DMS114 treated with DMSO at 0.1 percent for 48 hours (cell line): ENCODE results near the gene PKD1.

ENCODE experiments used
- DNase-seq: peaks from one replicate; lab custom pipeline; 2025; ENCODE audit not compliant: unreplicated experiment; lab: John Stamatoyannopoulos, UW

Gene PKD1

GRCh38 chr16:2135770-2136490 is at the start of gene PKD1:
Gene PKD1 (minus strand): TSS chr16:2135898. CDS start chr16:2135689, 209 bp downstream.
- peak; percentile 62 for DNase-seq

GRCh38 chr16:2184962-2185361 is 49.3 kb upstream of the PKD1 start:
- DNase-seq = no peak

- no peak for DNase-seq
Measured at GRCh38 chr16:2184346-2184745, 48.6 kb upstream of the PKD1 start.

- DNase-seq = no peak
Measured at GRCh38 chr16:2183671-2184070, 48.0 kb upstream of the PKD1 start.

- DNase-seq = no peak
Measured at GRCh38 chr16:2181952-2182351, 46.3 kb upstream of the PKD1 start.

- DNase-seq = no peak
Measured at GRCh38 chr16:2180962-2181923, 45.5 kb upstream of the PKD1 start.

DNA sequence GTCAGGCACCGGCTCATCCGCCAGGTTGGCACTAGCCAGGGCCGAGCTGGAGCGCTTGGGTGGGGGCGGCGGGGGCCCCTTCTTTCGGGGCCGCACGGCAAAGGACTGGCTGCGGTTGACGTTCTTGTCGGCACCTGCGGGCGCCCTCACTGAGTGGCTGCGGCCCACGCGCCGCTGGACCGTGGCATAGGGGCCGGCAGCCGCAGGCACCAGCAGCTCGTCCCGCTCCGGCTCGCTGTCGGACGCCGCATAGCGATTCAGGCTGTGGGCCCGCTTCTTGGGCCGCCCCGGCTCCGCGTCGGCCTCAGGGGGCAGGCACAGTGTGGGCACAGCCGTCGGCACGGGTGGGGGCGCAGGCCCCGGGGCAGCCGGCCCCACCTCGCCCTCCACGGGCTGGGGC is 44.8 kb upstream of the PKD1 start:
- no peak for DNase-seq

GRCh38 chr16:2179576-2179975 is 43.9 kb upstream of the PKD1 start:
- DNase-seq = no peak

DNA sequence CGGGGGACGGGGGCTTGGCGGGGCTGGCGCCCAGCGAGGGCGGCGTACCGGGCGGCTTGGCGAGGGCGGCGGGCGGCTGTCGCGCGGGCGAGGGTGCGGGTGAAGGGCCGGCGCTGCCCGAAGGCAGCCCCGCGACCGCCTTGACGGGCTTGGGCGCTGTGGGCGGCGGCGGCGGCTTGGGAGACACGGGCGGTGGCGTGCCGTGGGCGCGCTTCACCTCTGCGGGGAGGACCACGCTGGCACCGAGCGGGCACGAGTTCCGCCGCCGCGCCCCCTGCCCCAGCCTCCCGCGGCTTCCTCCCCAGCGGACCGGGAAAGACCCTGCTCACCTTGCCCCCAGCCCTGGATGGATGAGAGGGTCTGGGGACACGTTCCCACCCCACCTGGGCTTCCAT is 43.4 kb upstream of the PKD1 start:
- no peak for DNase-seq

DNA sequence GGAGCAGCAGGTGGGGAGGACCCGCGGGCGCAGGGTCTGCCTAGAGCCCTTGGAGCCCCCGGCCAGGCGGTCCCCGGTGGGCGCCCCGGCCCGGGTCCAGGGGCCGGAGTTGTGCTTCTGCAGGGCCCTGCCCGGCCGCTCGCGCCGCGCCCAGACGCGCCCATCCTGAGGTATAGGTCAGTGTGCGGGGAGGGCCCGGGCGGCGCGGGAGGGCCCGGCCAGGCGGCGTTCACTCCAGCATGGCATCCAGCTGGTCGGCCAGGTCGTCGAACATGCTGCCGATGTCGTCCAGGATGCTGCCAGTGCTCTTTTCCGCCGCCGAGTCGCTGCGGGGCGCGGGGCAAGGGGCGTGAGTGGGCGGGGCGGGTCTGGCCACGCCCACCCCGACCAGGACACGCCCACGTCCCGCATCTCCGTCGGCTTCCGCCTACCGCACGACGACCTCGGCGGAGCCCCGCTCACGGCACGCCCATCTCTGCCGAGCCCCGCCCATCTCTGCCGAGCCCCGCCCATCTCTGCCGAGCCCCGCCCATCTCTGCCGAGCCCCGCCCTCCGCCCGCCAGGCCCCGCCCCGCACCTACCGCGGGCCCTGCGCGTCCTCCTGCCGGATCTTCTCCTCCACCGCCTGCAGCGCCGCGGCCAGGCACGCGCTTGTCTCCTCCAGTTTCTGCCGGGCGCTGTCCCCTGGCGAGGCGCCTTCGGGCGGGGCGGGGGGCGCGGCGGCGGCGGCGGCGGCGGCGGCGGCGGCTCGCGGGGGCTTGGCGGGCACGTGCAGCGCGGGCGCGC is 42.8 kb upstream of the PKD1 start:
- DNase-seq = no peak

GRCh38 chr16:2177561-2177960 is 41.9 kb upstream of the PKD1 start:
- DNase-seq = no peak

- DNase-seq = no peak
Measured at GRCh38 chr16:2177101-2177500, 41.4 kb upstream of the PKD1 start.

DNA sequence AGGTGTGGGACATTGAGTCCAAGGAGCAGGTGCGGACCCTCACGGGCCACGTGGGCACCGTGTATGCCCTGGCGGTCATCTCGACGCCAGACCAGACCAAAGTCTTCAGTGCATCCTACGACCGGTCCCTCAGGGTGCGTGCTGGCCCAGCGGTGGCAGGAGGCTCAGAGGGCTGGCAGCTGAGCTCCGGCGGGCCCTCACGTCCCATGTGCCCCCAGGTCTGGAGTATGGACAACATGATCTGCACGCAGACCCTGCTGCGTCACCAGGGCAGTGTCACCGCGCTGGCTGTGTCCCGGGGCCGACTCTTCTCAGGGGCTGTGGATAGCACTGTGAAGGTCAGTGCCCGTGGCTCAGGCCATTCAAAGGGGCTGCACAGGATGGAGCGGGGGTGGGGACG is 40.3 kb upstream of the PKD1 start:
- DNase-seq = no peak

- DNase-seq = no peak
Measured at GRCh38 chr16:2175454-2175853, 39.8 kb upstream of the PKD1 start.

GRCh38 chr16:2174396-2175131 is 38.9 kb upstream of the PKD1 start:
- DNase-seq = no peak

GRCh38 chr16:2173916-2174315 is 38.2 kb upstream of the PKD1 start:
- no peak for DNase-seq

DNA sequence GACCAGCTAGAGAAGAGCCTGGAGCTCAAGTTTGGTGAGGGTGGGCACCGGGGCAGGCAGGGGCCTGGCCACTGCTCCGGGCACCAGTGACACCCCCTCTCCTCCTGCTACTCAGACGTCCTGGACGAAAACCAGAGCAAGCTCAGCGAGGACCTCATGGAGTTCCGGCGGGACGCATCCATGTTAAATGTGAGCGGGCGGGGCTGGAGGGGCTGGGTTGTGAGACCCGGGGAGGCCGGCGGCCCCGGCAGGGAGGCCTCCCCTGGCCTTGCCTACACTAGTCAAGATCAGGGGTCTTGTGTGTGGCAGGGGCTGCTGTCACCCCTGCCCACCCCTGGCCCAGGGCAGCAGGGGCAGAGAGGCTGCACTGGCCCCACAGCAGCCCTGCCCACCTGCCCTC is 37.7 kb upstream of the PKD1 start:
- DNase-seq = no peak

DNA sequence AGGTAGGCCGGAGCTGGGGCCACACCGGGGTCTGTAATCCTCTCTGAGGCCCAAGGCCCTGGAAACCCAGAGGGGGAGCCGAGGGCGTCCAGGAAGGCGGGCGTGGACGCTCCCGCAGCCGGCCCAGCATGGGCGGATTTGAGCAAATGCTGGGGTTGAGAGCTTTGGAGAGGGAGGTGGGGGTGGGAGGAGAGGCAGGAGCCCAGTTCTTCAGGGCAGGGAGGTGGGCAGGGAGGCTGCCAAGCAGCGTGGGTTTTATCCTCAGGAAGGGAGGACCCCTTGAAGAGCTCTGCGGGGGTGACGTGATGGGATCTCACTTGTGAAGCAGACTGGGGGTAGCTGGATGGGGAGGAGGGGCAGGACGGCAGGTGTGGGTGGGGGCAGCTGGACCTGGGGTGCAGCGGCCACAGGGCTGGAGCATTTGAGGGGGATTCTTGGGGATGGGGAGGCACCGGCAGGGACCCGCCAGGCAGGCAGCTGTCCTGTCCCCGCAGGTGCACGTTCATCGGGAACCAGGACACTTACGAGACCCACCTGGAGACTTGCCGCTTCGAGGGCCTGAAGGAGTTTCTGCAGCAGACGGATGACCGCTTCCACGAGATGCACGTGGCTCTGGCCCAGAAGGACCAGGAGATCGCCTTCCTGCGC is 37.1 kb upstream of the PKD1 start:
- DNase-seq = no peak

DNA sequence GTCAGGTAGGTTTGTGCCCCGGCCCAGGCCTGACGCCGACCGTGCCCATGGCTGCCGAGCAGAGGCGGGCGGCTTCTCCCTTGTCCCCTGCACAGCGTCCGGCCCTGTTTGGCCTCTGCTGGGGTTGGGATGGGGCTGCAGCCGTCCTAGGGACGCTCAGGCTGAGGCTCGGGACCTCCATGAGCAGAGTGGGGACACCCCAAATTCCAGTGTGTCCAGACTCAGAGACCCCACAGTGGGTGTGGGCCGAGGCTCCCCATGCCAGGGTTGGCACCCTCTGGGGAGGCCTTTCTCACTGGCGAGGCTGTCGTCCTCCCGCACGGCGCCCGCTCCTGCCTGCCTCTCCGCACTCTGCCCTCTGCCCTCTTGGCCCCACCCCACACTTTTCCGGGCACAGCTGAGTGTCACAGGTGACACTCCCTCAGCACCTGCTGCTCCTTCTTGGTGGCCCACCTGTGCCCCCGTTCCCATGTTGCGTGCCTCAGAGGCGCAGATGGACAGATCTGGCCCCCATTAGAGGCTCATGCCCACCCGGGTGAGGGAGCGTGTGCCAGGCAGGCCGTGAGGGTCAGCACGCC is 36.0 kb upstream of the PKD1 start:
- DNase-seq = no peak
